PFSK-1 (cell line): Measurements from ENCODE around the gene ANKRD61.

ENCODE experiments used
- POLR2AphosphoS5 ChIP-seq: IDR thresholded peaks from 2 replicates; pipeline ENCODE4 v1.6.1; 2012; ENCODE audit warnings: low read depth, mild to moderate bottlenecking, control low read depth, low read length, moderate library complexity
- SIN3A ChIP-seq: IDR thresholded peaks from 2 replicates; pipeline ENCODE4 v1.6.1; 2012; ENCODE audit warnings: mild to moderate bottlenecking, low read length, moderate library complexity, borderline replicate concordance; ENCODE audit not compliant: insufficient read depth
- TF ChIP-seq, protein P1 (sequence below), 2 experiments: IDR thresholded peaks; 2 replicates each; pipeline versions ENCODE4 v1.6.1 to v1.8.0; 2011 to 2012; ENCODE audit warnings: low read depth in 2 of 2, low read length in 2 of 2, control low read depth in 1 of 2, inconsistent platforms in 1 of 2, mild to moderate bottlenecking in 1 of 2, moderate library complexity in 1 of 2; ENCODE audit not compliant: insufficient read depth in 1 of 2

- TF ChIP-seq, protein P1, sequence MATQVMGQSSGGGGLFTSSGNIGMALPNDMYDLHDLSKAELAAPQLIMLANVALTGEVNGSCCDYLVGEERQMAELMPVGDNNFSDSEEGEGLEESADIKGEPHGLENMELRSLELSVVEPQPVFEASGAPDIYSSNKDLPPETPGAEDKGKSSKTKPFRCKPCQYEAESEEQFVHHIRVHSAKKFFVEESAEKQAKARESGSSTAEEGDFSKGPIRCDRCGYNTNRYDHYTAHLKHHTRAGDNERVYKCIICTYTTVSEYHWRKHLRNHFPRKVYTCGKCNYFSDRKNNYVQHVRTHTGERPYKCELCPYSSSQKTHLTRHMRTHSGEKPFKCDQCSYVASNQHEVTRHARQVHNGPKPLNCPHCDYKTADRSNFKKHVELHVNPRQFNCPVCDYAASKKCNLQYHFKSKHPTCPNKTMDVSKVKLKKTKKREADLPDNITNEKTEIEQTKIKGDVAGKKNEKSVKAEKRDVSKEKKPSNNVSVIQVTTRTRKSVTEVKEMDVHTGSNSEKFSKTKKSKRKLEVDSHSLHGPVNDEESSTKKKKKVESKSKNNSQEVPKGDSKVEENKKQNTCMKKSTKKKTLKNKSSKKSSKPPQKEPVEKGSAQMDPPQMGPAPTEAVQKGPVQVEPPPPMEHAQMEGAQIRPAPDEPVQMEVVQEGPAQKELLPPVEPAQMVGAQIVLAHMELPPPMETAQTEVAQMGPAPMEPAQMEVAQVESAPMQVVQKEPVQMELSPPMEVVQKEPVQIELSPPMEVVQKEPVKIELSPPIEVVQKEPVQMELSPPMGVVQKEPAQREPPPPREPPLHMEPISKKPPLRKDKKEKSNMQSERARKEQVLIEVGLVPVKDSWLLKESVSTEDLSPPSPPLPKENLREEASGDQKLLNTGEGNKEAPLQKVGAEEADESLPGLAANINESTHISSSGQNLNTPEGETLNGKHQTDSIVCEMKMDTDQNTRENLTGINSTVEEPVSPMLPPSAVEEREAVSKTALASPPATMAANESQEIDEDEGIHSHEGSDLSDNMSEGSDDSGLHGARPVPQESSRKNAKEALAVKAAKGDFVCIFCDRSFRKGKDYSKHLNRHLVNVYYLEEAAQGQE (IDR thresholded peaks at IDR 0.05; ENCODE audit: insufficient read depth in 1 of 2, low read depth in 2 of 2, low read length in 2 of 2), result no peak
- TF ChIP-seq POLR2AphosphoS5 (no peak), SIN3A (no peak)
These were observed 4.0 kb downstream of the ANKRD61 start for GRCh38 chr7:6035165-6035564.
